ENCODE results near the gene USP33.
"Not testable (repeated sequence)": the region's sequence is repeated elsewhere in the genome, so short reads cannot be mapped to it uniquely, and the experiment has no call there.

The USP33 gene

GRCh38 chr1:77704736-77705135 lies 54.9 kb downstream of the USP33 start:
- Histone ChIP-seq H3K79me1 (ENCODE audit: low read length) (no peaks in the 10 kb centered on the region), H2BK120ac (ENCODE audit: low read depth, low read length) (no peak overlapping the region), H2BK5ac (ENCODE audit: low read length) (no peak overlapping the region), H3K4ac (ENCODE audit: low read depth, low read length) (no peak overlapping the region), H3K27me3 (ENCODE audit: insufficient read depth, low read length, poor library complexity) (no peaks in the 10 kb centered on the region), H3K4me1 (ENCODE audit: control insufficient read depth, low read depth, low read length) (no peaks in the 10 kb centered on the region), H3K27ac (ENCODE audit: low read depth, low read length) (no peak overlapping the region), H3K4me2 (ENCODE audit: low read length) (no peak overlapping the region), H2AK5ac (ENCODE audit: low read length) (no peak overlapping the region), H4K5ac (ENCODE audit: low read length) (no peak overlapping the region), H4K8ac (ENCODE audit: low read depth, low read length) (no peak overlapping the region), H3K79me2 (ENCODE audit: control insufficient read depth, insufficient read depth, low read length) (no peaks in the 10 kb centered on the region), H3K56ac (ENCODE audit: low read length) (no peak overlapping the region), H3K23ac (ENCODE audit: low read length) (no peak overlapping the region), H3K36me3 (ENCODE audit: control insufficient read depth, insufficient read depth, low read length) (no peaks in the 10 kb centered on the region), H2BK15ac (replicated peaks; ENCODE audit: low read depth) (no peak overlapping the region), H3K18ac (ENCODE audit: low read length) (no peak overlapping the region), H3K9ac (ENCODE audit: low read length) (no peak overlapping the region), H3K4me3 (ENCODE audit: low read length) (no peak overlapping the region)
- no CpG with 5 or more reads among the region's 2 CpGs for WGBS (ENCODE audit: extremely low coverage, insufficient coverage, low lambda C conversion rate)
- no peak for DNase-seq

- not testable (repeated sequence) for H3K9ac ChIP-seq (ENCODE audit: low read length); H3K56ac ChIP-seq (ENCODE audit: low read length); H3K4me2 ChIP-seq (ENCODE audit: low read length); H2BK120ac ChIP-seq (ENCODE audit: low read depth, low read length); H4K5ac ChIP-seq (ENCODE audit: low read length); H2AK5ac ChIP-seq (ENCODE audit: low read length); H2BK5ac ChIP-seq (ENCODE audit: low read length); H3K79me2 ChIP-seq (ENCODE audit: control insufficient read depth, insufficient read depth, low read length); H3K4me1 ChIP-seq (ENCODE audit: control insufficient read depth, low read depth, low read length); H4K8ac ChIP-seq (ENCODE audit: low read depth, low read length); DNase-seq; H3K36me3 ChIP-seq (ENCODE audit: control insufficient read depth, insufficient read depth, low read length); H3K18ac ChIP-seq (ENCODE audit: low read length); H3K27me3 ChIP-seq (ENCODE audit: insufficient read depth, low read length, poor library complexity); H3K4me3 ChIP-seq (ENCODE audit: low read length); H3K4ac ChIP-seq (ENCODE audit: low read depth, low read length); H3K23ac ChIP-seq (ENCODE audit: low read length); H3K79me1 ChIP-seq (ENCODE audit: low read length); H3K27ac ChIP-seq (ENCODE audit: low read depth, low read length); H2BK15ac ChIP-seq (replicated peaks; ENCODE audit: low read depth)
- no CpG with 5 or more reads among the region's 1 CpG for WGBS (ENCODE audit: extremely low coverage, insufficient coverage, low lambda C conversion rate)
Measured at GRCh38 chr1:77699673-77700072, 60.0 kb downstream of the USP33 start.

- no CpG with 5 or more reads among the region's 3 CpGs for WGBS (ENCODE audit: extremely low coverage, insufficient coverage, low lambda C conversion rate)
- no peak overlapping the region for H3K4ac ChIP-seq (ENCODE audit: low read depth, low read length)
- H3K18ac ChIP-seq (ENCODE audit: low read length), result no peak overlapping the region
- H3K36me3 ChIP-seq (ENCODE audit: control insufficient read depth, insufficient read depth, low read length), result no peaks in the 10 kb centered on the region
- no peak overlapping the region for H2AK5ac ChIP-seq (ENCODE audit: low read length)
- DNase-seq, result no peak
- H3K4me3 ChIP-seq (ENCODE audit: low read length), result no peak overlapping the region
- H2BK15ac ChIP-seq (replicated peaks; ENCODE audit: low read depth), result no peak overlapping the region
- no peak overlapping the region for H2BK5ac ChIP-seq (ENCODE audit: low read length)
- no peak overlapping the region for H2BK120ac ChIP-seq (ENCODE audit: low read depth, low read length)
- no peak overlapping the region for H3K9ac ChIP-seq (ENCODE audit: low read length)
- no peaks in the 10 kb centered on the region for H3K4me1 ChIP-seq (ENCODE audit: control insufficient read depth, low read depth, low read length)
- H3K56ac ChIP-seq (ENCODE audit: low read length), result no peak overlapping the region
- no peaks in the 10 kb centered on the region for H3K27me3 ChIP-seq (ENCODE audit: insufficient read depth, low read length, poor library complexity)
- H3K79me1 ChIP-seq (ENCODE audit: low read length), result no peaks in the 10 kb centered on the region
- no peak overlapping the region for H4K5ac ChIP-seq (ENCODE audit: low read length)
- no peak overlapping the region for H3K4me2 ChIP-seq (ENCODE audit: low read length)
- no peak overlapping the region for H4K8ac ChIP-seq (ENCODE audit: low read depth, low read length)
- H3K23ac ChIP-seq (ENCODE audit: low read length), result no peak overlapping the region
- no peaks in the 10 kb centered on the region for H3K79me2 ChIP-seq (ENCODE audit: control insufficient read depth, insufficient read depth, low read length)
- H3K27ac ChIP-seq (ENCODE audit: low read depth, low read length), result no peak overlapping the region
Measured at GRCh38 chr1:77697441-77697840, 62.2 kb downstream of the USP33 start.

GRCh38 chr1:77688939-77689338 lies 70.7 kb downstream of the USP33 start:
- H3K4me2 ChIP-seq (ENCODE audit: low read length), result no peak overlapping the region
- H3K36me3 ChIP-seq (ENCODE audit: control insufficient read depth, insufficient read depth, low read length), result no peaks in the 10 kb centered on the region
- H3K4me3 ChIP-seq (ENCODE audit: low read length), result no peak overlapping the region
- H3K4ac ChIP-seq (ENCODE audit: low read depth, low read length), result no peak overlapping the region
- H2BK5ac ChIP-seq (ENCODE audit: low read length), result no peak overlapping the region
- WGBS (ENCODE audit: extremely low coverage, insufficient coverage, low lambda C conversion rate), result 100% methylated on average over 1 of the region's 3 CpGs
- no peaks in the 10 kb centered on the region for H3K79me2 ChIP-seq (ENCODE audit: control insufficient read depth, insufficient read depth, low read length)
- H2BK15ac ChIP-seq (replicated peaks; ENCODE audit: low read depth), result no peak overlapping the region
- H3K9ac ChIP-seq (ENCODE audit: low read length), result no peak overlapping the region
- no peak overlapping the region for H3K27ac ChIP-seq (ENCODE audit: low read depth, low read length)
- no peaks in the 10 kb centered on the region for H3K4me1 ChIP-seq (ENCODE audit: control insufficient read depth, low read depth, low read length)
- no peaks in the 10 kb centered on the region for H3K79me1 ChIP-seq (ENCODE audit: low read length)
- H2BK120ac ChIP-seq (ENCODE audit: low read depth, low read length), result no peak overlapping the region
- H3K23ac ChIP-seq (ENCODE audit: low read length), result no peak overlapping the region
- H3K56ac ChIP-seq (ENCODE audit: low read length), result no peak overlapping the region
- H2AK5ac ChIP-seq (ENCODE audit: low read length), result no peak overlapping the region
- no peak overlapping the region for H4K8ac ChIP-seq (ENCODE audit: low read depth, low read length)
- no peaks in the 10 kb centered on the region for H3K27me3 ChIP-seq (ENCODE audit: insufficient read depth, low read length, poor library complexity)
- H3K18ac ChIP-seq (ENCODE audit: low read length), result no peak overlapping the region
- DNase-seq, result no peak
- no peak overlapping the region for H4K5ac ChIP-seq (ENCODE audit: low read length)

GRCh38 chr1:77687519-77687906 lies 72.1 kb downstream of the USP33 start:
- Histone ChIP-seq H3K36me3 (ENCODE audit: control insufficient read depth, insufficient read depth, low read length) (no peaks in the 10 kb centered on the region), H3K27ac (ENCODE audit: low read depth, low read length) (no peak overlapping the region), H3K4me1 (ENCODE audit: control insufficient read depth, low read depth, low read length) (no peaks in the 10 kb centered on the region), H3K4me2 (ENCODE audit: low read length) (no peak overlapping the region), H3K79me2 (ENCODE audit: control insufficient read depth, insufficient read depth, low read length) (no peaks in the 10 kb centered on the region), H3K4me3 (ENCODE audit: low read length) (no peak overlapping the region), H3K23ac (ENCODE audit: low read length) (no peak overlapping the region), H4K5ac (ENCODE audit: low read length) (no peak overlapping the region), H3K79me1 (ENCODE audit: low read length) (no peaks in the 10 kb centered on the region), H2BK5ac (ENCODE audit: low read length) (no peak overlapping the region), H2BK15ac (replicated peaks; ENCODE audit: low read depth) (no peak overlapping the region), H3K18ac (ENCODE audit: low read length) (peak overlapping the region; percentile 22), H4K8ac (ENCODE audit: low read depth, low read length) (peak overlapping the region; percentile 96), H2BK120ac (ENCODE audit: low read depth, low read length) (no peak overlapping the region), H2AK5ac (ENCODE audit: low read length) (no peak overlapping the region), H3K27me3 (ENCODE audit: insufficient read depth, low read length, poor library complexity) (no peaks in the 10 kb centered on the region), H3K56ac (ENCODE audit: low read length) (peak overlapping the region; percentile 29), H3K9ac (ENCODE audit: low read length) (peak overlapping the region; percentile 12), H3K4ac (ENCODE audit: low read depth, low read length) (peak overlapping the region; percentile 7)
- WGBS (ENCODE audit: extremely low coverage, insufficient coverage, low lambda C conversion rate), result no CpG with 5 or more reads among the region's 21 CpGs
- DNase-seq, result peak; percentile 95

GRCh38 chr1:77686796-77687518 lies 72.7 kb downstream of the USP33 start:
- H3K4me1 ChIP-seq (ENCODE audit: control insufficient read depth, low read depth, low read length), result no peaks in the 10 kb centered on the region
- H3K27ac ChIP-seq (ENCODE audit: low read depth, low read length), result no peak overlapping the region
- H3K27me3 ChIP-seq (ENCODE audit: insufficient read depth, low read length, poor library complexity), result no peaks in the 10 kb centered on the region
- peaks cover 1% of the 10 kb centered on the region for H3K79me1 ChIP-seq (ENCODE audit: low read length)
- H3K9ac ChIP-seq (ENCODE audit: low read length), result peak overlapping the region; percentile 12
- H2BK15ac ChIP-seq (replicated peaks; ENCODE audit: low read depth), result no peak overlapping the region
- no peak overlapping the region for H2BK5ac ChIP-seq (ENCODE audit: low read length)
- H2AK5ac ChIP-seq (ENCODE audit: low read length), result no peak overlapping the region
- WGBS (ENCODE audit: extremely low coverage, insufficient coverage, low lambda C conversion rate), result no CpG with 5 or more reads among the region's 33 CpGs
- peak overlapping the region; percentile 96 for H4K8ac ChIP-seq (ENCODE audit: low read depth, low read length)
- H4K5ac ChIP-seq (ENCODE audit: low read length), result no peak overlapping the region
- no peak overlapping the region for H3K4me2 ChIP-seq (ENCODE audit: low read length)
- no peak overlapping the region for H3K4me3 ChIP-seq (ENCODE audit: low read length)
- peaks cover 4% of the 10 kb centered on the region for H3K79me2 ChIP-seq (ENCODE audit: control insufficient read depth, insufficient read depth, low read length)
- DNase-seq, result peak; percentile 53
- H3K23ac ChIP-seq (ENCODE audit: low read length), result no peak overlapping the region
- H3K36me3 ChIP-seq (ENCODE audit: control insufficient read depth, insufficient read depth, low read length), result no peaks in the 10 kb centered on the region
- peak overlapping the region; percentile 29 for H3K56ac ChIP-seq (ENCODE audit: low read length)
- no peak overlapping the region for H2BK120ac ChIP-seq (ENCODE audit: low read depth, low read length)
- peak overlapping the region; percentile 7 for H3K4ac ChIP-seq (ENCODE audit: low read depth, low read length)
- H3K18ac ChIP-seq (ENCODE audit: low read length), result peak overlapping the region; percentile 22

Measured in mesendoderm (in vitro differentiated cells).